ENCODE data around the gene GFM1.

GFM1 gene

GRCh38 chr3:158644345-158644908 is at the start of gene GFM1:
Gene GFM1, plus strand, starts transcription at chr3:158644527. Its CDS starts 108 bp downstream, at chr3:158644635.
- FAIRE-seq: peak; percentile 45

DNA sequence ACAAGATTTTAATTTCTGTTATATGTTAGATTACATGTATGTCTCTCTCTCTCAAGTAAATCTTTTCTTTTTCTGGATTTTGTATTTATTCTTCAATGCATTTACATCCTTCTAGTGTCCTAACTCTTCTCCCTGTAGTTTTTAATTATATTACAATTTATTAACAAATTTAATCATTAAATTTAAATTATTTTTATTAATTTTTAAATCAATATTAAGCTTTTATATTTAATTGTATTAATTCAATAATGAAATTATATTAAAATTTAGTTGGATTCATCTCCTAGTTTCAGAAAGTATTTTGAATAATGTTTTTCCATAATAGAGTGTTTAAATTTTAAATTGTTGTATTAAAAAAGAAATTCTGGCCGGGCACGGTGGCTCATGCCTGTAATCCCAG is 43.5 kb upstream of the GFM1 start:
- peak; percentile 82 for FAIRE-seq

- no peak for FAIRE-seq
Observed at GRCh38 chr3:158602227-158602626, 42.1 kb upstream of the GFM1 start.

- no peak for FAIRE-seq
Observed at GRCh38 chr3:158617982-158618875, 26.1 kb upstream of the GFM1 start.

DNA sequence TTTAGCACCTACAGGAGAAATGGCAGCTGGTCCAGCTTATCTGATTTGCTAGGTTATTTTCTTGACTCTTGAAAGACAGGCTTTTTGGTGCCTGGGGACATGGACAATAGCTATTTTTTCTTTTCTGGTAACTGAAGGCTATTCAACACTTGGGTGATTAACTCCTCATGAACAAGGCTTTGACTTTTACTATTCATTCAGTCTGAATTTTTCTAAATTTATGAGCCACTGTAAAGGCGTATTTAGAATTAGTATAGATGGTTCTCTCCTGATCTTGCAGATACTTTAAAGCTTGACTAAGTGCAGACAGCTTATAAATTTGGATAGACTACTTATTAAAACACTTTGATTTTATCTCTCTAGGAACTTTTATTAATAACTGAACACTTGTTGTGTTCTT is 18.4 kb upstream of the GFM1 start:
- FAIRE-seq: no peak

GRCh38 chr3:158631981-158632380 is 12.3 kb upstream of the GFM1 start:
- FAIRE-seq: no peak

GRCh38 chr3:158640646-158641045 is 3.7 kb upstream of the GFM1 start:
- FAIRE-seq: no peak

DNA sequence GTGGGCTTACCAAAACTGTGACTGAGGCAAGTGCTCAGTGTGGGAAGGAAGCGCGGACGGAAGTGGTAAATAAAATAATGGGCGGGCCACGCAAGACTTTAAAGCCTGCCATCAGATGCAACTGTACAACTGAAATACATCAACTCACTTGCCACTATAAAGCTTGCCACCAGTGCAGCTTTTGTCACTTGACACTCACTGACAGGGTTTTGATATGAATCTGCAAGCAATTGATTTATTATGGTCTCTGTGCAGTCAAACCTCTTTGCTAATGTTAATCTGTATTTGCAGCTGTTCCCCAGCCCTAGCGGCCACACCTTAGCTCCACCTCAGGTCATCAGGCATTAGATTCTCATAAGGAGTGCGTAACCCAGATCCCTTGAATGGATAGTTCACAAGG is 2.3 kb upstream of the GFM1 start:
- no peak for FAIRE-seq

DNA sequence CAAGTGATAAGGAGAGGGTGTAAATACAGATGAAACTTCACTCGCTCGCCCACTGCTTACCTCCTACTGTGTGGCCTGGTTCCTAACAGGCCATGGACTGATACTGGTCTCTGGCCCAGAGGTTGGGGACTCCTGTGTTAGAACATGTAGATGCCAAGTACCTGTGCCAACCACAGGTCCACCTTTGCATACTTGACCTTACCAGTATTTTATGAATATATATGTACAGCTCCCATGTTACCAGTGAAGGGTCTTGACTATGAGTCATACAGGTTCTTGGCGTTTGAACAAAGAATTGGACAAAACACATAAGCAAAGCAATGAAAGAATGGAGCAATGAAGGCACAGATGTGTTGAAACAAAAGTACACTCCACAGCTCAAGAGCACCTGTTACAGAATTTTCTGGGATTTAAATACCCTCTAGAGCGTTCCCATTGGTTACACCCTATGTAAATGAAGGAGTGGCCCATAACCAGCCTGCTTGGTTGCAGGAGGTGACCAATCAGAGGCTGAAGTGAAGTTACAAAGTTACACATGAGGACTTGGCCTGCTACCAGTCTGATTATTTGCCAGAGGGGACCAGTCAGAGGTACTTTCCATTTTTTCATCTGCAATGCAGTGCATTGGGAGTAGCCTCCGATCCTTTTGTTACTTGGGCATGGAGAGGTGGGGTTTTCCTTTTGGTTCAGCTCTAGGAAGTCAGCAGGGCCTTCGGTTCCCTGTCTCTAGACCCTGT is 1.7 kb upstream of the GFM1 start:
- no peak for FAIRE-seq

DNA sequence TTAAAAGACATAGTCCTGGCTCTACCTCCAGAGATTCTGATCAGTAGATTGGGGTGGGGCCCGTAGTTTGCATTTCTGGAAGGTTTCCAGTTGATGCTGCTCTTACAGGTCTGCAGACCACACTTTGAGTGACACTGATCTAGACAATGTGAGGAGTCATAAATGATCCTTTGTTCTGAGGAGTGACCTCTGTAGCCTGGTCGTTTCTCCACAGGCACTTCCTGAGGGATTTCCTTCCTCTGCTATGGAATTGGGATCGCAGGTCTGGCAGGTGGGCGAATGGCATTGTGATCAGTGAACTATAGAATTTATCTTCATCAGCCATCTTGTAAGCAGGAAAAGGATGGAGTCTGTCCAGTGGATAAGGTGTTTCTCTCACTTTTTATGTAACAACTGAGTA is 5.5 kb downstream of the GFM1 start:
- no peak for FAIRE-seq

DNA sequence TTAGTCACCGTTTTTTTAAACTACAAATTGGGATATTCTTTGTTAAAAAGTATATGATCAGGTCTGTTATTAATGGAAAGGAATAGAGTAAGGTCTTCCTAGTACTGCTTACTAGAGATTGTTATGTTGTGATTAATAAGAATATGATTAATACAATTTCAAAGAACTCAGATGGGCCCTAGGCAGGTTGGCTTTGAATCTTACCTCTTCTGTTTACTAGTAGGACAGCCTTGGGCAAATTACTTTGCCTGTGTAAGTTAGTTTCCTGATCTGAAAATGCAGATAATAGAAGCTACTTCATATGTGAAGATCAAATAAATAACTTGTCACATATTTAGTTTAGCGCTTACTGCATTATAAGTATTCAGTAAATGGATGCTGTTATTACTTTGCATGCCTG is 6.9 kb downstream of the GFM1 start:
- no peak for FAIRE-seq

- no peak for FAIRE-seq
Observed at GRCh38 chr3:158652463-158652862, 8.1 kb downstream of the GFM1 start.

GRCh38 chr3:158658889-158659288 is 14.6 kb downstream of the GFM1 start:
- FAIRE-seq: no peak

DNA sequence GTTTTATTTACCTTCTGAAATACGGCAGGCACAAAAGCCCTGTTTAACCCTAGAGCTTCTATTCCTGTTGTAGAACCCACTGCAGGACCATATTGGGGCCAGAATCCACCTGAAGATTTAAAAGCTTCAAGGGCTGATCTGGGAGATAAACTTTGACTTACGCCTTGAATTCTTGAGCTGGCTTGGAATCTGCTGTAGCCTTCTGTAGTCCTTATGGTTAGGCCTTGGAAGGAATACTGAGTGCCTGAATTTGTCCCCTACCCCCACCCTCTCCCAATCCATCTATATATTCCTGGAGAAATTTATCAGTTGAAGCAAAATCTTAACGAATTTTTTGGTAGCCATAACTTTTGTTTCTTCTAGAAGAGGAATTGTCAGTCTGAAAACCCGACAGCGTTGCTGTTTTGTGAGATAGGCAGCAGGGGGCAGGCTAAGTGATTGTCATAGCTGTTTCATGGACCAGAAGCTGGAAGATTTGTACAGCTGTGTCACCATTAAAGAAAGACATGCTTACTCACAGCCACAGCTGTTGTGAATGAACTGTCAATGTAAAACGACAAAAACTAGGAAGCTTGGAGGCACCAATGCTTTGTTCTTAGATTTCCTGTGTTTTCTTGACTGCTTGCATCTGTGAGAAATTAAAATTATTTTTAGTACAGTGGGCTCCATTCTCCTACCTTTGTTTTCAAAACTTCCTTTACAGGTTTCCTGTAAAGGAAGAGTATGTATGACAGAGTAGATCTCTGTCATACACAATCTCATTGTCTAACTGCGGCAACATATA is 15.3 kb downstream of the GFM1 start:
- peak; percentile 61 for FAIRE-seq

DNA sequence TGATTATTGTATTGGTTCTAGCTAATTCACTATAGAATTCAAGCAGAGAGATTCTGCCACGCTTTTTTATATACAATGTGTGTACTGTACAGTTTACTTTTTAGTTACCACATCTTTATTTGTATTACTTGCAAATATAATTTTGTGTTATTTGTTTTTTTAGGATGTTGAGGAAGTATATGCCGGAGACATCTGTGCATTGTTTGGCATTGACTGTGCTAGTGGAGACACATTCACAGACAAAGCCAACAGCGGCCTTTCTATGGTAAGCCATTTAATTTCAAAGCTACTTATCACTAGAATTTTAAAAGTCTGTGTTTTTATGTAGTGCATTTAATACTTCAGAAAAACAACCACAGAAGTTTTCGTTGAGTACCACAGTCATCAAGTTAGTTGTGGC is 16.4 kb downstream of the GFM1 start:
- no peak for FAIRE-seq

DNA sequence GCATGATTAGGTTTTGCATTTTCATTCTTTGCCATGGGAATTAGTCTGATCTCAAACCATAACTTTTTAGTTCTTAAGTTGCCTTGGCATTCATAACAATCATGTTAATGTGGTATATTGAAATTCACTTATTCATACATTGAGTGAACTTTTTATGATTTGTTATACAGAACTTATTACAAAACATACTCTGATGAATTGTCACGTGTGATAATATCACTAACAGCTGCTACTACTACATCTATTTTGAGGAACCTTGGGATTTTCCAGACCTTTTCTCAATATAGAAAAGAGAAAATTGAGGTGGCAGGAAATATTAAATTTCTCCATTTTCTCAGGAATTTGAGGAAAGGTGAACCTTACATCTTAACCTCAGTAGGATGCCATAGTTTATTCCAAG is 18.9 kb downstream of the GFM1 start:
- FAIRE-seq: no peak

DNA sequence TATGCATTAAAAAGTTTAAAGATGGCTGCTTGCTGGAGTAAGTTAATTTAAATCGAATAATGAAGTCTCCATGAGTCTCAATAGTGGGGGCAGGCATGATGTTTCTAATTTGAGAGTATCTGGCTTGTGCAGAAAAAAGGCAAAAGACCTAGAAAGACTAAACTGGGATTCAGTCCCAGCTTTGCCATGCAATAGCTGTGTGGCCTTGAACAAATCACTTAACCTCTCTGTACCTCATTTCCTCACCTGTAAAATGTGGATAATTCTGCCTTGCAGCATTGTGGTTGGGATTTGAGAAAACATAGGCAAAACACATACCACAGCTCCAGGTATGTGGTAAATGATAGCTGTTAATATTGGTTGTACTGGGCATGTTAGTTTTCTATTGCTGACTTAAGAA is 19.5 kb downstream of the GFM1 start:
- FAIRE-seq: no peak

- no peak for FAIRE-seq
Observed at GRCh38 chr3:158666416-158666815, 22.1 kb downstream of the GFM1 start.

GRCh38 chr3:158668506-158668905 is 24.2 kb downstream of the GFM1 start:
- no peak for FAIRE-seq

DNA sequence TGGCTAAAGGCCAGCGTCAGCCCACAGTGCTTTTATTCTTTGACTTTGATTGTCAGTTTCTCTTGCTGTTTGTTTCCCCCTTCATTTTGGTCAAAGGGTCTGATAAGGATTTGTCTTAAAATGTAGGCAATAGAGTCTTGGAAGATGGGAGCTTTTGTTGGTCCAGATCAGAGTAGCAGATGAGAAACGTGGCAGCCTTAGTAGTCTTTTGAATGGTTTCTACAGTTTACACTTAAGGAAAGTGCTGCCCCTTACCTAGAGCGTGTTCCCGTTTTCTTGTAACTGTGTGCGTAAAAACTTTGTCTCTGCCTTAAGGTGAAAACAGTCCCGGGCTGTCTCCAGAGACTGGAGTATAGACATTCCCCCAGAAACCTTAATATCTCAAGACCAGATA is 27.5 kb downstream of the GFM1 start:
- no peak for FAIRE-seq

GRCh38 chr3:158672215-158673176 is 28.2 kb downstream of the GFM1 start, which contains the start of gene LXN:
Gene LXN, minus strand, starts transcription at chr3:158672648. Its CDS starts 170 bp downstream, at chr3:158672478.
- FAIRE-seq: no peak

- FAIRE-seq: no peak
Observed at GRCh38 chr3:158678687-158679086, 34.4 kb downstream of the GFM1 start.
